GM18907 (cell line): ENCODE data around the gene MYRFL.
"Not testable (repeated sequence)": the region's sequence is repeated elsewhere in the genome, so short reads cannot be mapped to it uniquely, and the experiment has no call there.

Experiments
- ATAC-seq: cut with Tn5 transposase; IDR thresholded peaks from one replicate; pipeline ENCODE4 v1.9.1; 2021; ENCODE audit warnings: mild to moderate bottlenecking, moderate library complexity; ENCODE audit not compliant: unreplicated experiment

Gene MYRFL

GRCh38 chr12:69840727-69841126 is 15.7 kb downstream of the MYRFL start:
- no peak for ATAC-seq

DNA sequence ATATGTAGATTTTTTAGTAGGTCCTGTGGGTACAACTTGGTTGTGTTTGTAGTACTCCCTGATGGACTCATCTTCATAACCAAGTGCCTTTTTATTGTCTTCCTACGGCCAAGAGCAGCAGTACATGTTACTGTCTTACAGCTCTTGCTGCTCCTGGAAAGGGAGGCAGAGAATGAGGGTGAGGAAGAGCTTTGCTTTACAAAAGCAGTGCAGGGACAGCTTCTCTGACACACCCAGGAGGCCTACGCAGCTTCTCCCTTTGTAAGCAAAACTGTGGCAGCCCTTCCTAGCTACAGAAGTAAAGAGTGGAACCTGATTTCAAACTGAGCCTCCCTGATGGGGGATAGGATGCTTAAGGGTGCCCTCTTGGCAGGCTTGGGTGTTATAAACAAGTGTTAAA is 18.6 kb downstream of the MYRFL start:
- ATAC-seq = no peak

- ATAC-seq = no peak
Measured at GRCh38 chr12:69844416-69844815, 19.4 kb downstream of the MYRFL start.

GRCh38 chr12:69844836-69845235 is 19.8 kb downstream of the MYRFL start:
- no peak for ATAC-seq

GRCh38 chr12:69846976-69847375 is 21.9 kb downstream of the MYRFL start:
- ATAC-seq = no peak

GRCh38 chr12:69851976-69852375 is 26.9 kb downstream of the MYRFL start:
- no peak for ATAC-seq

DNA sequence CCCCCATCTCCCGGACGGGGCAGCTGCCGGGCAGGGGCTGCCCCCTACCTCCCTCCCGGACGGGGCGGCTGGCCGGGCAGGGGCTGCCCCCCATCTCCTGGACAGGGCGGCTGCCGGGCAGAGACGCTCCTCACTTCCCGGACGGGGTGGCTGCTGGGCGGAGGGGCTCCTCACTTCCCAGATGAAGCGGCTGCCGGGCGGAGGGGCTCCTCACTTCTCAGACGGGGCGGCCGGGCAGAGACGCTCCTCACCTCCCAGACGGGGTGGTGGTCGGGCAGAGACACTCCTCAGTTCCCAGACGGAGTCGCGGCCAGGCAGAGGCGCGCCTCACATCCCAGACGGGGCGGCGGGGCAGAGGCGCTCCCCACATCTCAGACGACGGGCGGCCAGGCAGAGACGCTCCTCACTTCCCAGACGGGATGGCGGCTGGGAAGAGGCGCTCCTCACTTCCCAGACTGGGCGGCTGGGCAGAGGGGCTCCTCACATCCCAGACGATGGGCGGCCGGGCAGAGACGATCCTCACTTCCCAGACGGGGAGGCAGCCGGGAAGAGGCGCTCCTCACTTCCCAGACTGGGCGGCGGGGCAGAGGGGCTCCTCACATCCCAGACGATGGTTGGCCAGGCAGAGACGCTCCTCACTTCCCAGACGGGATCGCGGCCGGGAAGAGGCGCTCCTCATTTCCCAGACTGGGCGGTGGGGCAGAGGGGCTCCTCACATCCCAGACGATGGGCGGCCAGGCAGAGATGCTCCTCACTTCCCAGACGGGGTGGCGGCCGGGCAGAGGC is 28.3 kb downstream of the MYRFL start:
- ATAC-seq = not testable (repeated sequence)

DNA sequence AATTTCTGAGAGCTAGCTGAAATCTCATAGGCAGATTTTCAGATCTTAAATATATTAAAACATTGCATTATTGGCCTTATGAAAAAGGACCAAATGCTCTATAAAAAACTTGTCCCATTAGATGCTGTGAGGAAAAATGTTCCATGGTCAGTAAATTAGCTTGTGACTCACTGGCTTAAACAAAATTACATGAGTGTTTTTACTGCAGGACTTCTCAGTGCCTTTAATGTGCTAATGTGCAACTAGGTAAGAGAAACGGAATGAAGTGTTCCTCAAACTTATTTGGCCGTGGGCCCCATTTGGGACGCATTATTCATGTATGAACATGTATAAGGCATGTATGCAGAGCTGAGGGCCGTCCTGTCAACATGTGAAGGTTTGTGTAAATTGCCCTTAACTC is 41.7 kb downstream of the MYRFL start:
- ATAC-seq = no peak

- ATAC-seq = no peak
Measured at GRCh38 chr12:69868695-69869094, 43.7 kb downstream of the MYRFL start.

- no peak for ATAC-seq
Measured at GRCh38 chr12:69872804-69873203, 47.8 kb downstream of the MYRFL start.

GRCh38 chr12:69873429-69873828 is 48.4 kb downstream of the MYRFL start:
- no peak for ATAC-seq

GRCh38 chr12:69874606-69875005 is 49.6 kb downstream of the MYRFL start:
- no peak for ATAC-seq

GRCh38 chr12:69875416-69875935 is 50.4 kb downstream of the MYRFL start:
- no peak for ATAC-seq

- peak; percentile 93 for ATAC-seq
Measured at GRCh38 chr12:69879007-69879960, 54.3 kb downstream of the MYRFL start.

DNA sequence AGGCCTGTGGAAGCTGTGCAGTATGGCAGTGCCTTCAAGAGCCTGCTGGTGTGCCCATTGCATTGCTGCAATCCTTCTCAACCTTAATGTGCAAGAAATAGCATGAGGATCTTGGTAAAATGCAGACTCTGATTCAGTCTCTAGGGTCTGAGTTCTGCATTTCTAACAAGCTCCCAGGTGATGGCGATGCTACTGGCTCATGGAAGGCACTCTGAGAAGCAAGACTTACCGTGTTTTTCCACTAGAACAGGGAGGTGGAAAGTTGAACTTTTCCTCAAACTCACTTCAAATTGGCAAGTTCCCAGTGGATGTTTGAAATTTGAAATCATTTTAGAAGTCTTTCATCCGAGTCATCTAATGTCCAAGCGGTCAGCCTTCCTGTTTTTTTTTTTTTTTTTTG is 55.5 kb downstream of the MYRFL start:
- ATAC-seq = no peak

- no peak for ATAC-seq
Measured at GRCh38 chr12:69881771-69882170, 56.7 kb downstream of the MYRFL start.

GRCh38 chr12:69884386-69884785 is 59.4 kb downstream of the MYRFL start:
- no peak for ATAC-seq

DNA sequence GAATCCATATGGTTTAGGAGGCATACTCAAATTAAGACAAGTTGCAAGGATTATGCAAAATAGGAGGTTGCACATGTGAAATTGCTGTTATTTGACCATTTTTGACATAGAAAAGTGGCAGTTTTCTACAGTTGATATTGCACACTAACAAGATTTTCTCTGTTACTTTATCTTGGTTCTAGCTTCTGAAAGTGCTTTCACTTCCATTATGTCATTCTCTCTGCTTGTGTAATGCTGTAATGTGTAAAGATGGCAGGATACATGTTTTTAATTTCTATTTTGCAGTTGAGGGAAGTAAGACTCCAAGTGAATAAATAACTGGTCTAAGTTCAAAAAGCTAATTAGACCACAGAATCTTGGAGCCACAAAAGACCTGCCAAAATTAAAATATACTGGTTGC is 60.6 kb downstream of the MYRFL start:
- peak; percentile 48 for ATAC-seq

- no peak for ATAC-seq
Measured at GRCh38 chr12:69886109-69886508, 61.1 kb downstream of the MYRFL start.

GRCh38 chr12:69886715-69887114 is 61.7 kb downstream of the MYRFL start:
- ATAC-seq = no peak

GRCh38 chr12:69888901-69889300 is 63.9 kb downstream of the MYRFL start:
- ATAC-seq = no peak
